ENCODE data around the gene THSD4. TPM values are rescaled to one million over a fixed set of nuclear protein-coding genes. Genes with fewer than 3 reads are reported as not detected.

THSD4 gene
- total and polyA plus RNA-seq, 2 of the 4 experiments (the other 2 are of a cell fraction): 25.5 to 31.1 TPM

DNA sequence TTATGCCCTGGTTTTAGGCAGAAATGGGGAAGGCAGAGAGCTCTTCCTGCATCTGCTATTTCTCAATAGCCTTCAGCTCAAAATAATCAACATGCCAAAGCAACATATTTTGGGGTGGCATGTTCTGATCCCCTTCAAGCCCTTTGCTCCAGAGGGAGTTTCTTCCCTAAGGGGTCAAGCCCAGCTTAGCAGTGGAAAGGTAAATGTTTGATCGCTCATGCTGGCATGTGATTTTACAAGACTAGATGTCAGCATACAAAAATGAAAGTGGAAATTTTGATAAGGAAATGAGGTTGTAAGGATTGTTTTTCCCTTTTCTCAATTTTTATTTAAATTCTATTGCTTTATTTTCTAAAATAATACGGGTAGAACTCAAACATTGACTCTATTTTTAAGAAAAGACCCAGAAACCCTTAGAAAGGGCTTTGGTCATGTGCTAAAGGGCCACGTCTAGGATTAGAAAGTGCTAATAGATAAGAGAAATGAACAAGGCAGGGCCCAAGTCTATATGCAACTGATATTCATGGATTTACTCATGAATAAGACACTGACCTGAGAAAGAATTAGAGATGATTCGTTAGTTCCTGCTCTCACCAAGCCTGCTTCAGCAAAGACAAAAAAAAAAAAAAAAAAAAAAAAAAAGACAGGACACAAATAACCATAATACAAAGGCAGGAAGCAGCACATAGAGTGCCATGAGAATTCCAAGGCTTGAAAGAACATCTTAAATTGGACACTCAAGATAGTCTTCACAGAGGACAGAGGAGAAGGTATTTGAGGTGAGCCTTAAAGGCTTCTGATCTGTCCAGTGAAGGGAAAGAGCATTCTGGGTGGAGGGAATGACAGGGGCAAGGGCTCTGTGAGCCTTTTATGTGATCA, 640.1 kb downstream of the THSD4 start:
- BruUV-seq (replicated peaks): no TSS peak

More for the DNA sequence above, 640.1 kb downstream of the THSD4 start:
- Histone ChIP-seq H2BK120ac (ENCODE audit: low read depth, low read length) (no peak overlapping the region), H3K9ac (ENCODE audit: low read depth, low read length) (no peak overlapping the region), H4K91ac (ENCODE audit: insufficient read depth, low read depth, low read length) (no peak overlapping the region), H3K27ac (ENCODE audit: insufficient read depth, low read length) (no peak overlapping the region), H3K14ac (replicated peaks; ENCODE audit: low read depth, low read length) (no peak overlapping the region), H4K20me1 (ENCODE audit: insufficient read depth, low read length) (no peaks in the 10 kb centered on the region), H3K79me1 (ENCODE audit: low read depth in 1 of 2, low read length in 2 of 2) (0 out of 4 replicates have a peak, but pooled peaks cover 0 to 3% of the 10 kb centered on the region in 2 experiments), H3K23ac (ENCODE audit: low read depth, low read length) (no peak overlapping the region), H3K4me2 (ENCODE audit: low read depth, low read length) (no peak overlapping the region), H3K27me3 (ENCODE audit: control insufficient read depth, insufficient read depth, low read length) (no peaks in the 10 kb centered on the region), H2BK5ac (ENCODE audit: low read depth, low read length, poor library complexity, severe bottlenecking) (no peak overlapping the region), H4K8ac (ENCODE audit: low read depth in 2 of 2, low read length in 2 of 2) (no peak overlapping the region), H3K4me3 (ENCODE audit: insufficient read depth, low read depth, low read length) (no peak overlapping the region), H3K56ac (ENCODE audit: extremely low read depth, insufficient read depth, low read length) (no peak overlapping the region), H2AFZ (replicated peaks; ENCODE audit: low read length, poor library complexity) (no peak overlapping the region), H3K4me1 (ENCODE audit: control insufficient read depth, insufficient read depth, low read length) (peaks cover 2% of the 10 kb centered on the region; the same call in 1 of the 2 replicates), H3K18ac (ENCODE audit: low read depth, low read length) (no peak overlapping the region), H2BK15ac (ENCODE audit: low read depth, low read length) (no peak overlapping the region), H3K36me3 (ENCODE audit: control insufficient read depth, insufficient read depth, low read length) (peaks cover 17% of the 10 kb centered on the region), H2AK9ac (replicated peaks; ENCODE audit: low read depth, low read length, poor library complexity) (no peak overlapping the region), H3K9me3 (ENCODE audit: control insufficient read depth, insufficient read depth, low read length) (peaks cover 6% of the 10 kb centered on the region), H4K5ac (ENCODE audit: low read depth, low read length) (no peak overlapping the region), H3K9me1 (ENCODE audit: insufficient read depth, low read length) (peaks cover 6% of the 10 kb centered on the region; the same call in 1 of the 2 replicates), H3K4ac (ENCODE audit: low read depth, low read length) (no peak overlapping the region), H2AK5ac (ENCODE audit: low read depth, low read length) (no peak overlapping the region), H2BK20ac (ENCODE audit: low read depth, low read length) (no peak overlapping the region)
- ChIA-PET CTCF (interaction anchor here (0.6 kb wide), 1 partner anchor 30 kb away, joined by 4 read pairs; no protein-coding TSS in a partner anchor), POLR2A (ENCODE audit: unreplicated experiment) (no interaction called here)
- no peak for DNase-seq
- intact Hi-C loops (cut with micrococcal nuclease): no loop called here
- no CpG with 5 or more reads among the region's 4 CpGs for WGBS, 2 experiments (ENCODE audit: extremely low coverage in 2 of 2, insufficient read length in 1 of 2)
- in situ Hi-C loops (cut with MboI; ENCODE audit: low sequenced_read_pairs): no loop called here
- no peak for ATAC-seq (ENCODE audit: low read depth)
- TF ChIP-seq MAFK (IDR thresholded peaks at IDR 0.05; ENCODE audit: low read depth, low read length) (no peak), BHLHE40 (IDR thresholded peaks at IDR 0.05; ENCODE audit: low read depth, low read length) (no peak)
- TF ChIP-seq, protein P1, sequence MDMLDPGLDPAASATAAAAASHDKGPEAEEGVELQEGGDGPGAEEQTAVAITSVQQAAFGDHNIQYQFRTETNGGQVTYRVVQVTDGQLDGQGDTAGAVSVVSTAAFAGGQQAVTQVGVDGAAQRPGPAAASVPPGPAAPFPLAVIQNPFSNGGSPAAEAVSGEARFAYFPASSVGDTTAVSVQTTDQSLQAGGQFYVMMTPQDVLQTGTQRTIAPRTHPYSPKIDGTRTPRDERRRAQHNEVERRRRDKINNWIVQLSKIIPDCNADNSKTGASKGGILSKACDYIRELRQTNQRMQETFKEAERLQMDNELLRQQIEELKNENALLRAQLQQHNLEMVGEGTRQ (IDR thresholded peaks at IDR 0.05; ENCODE audit: low read depth, low read length): no peak
- dilution Hi-C loops (cut with HindIII; ENCODE audit: low sequenced_read_pairs, unreplicated experiment): no loop called here

Measured in IMR-90 (cell line).